Lower leg skin (tissue), 3 donors: Measurements from ENCODE around the gene NOL3.

Source experiments
- CTCF ChIP-seq, 3 donors: fragments of 450-650 bp; IDR thresholded peaks; one replicate each; pipeline ENCODE4 v1.5.1; 2016; ENCODE audit warnings: antibody characterized with exemption in 3 of 3, mild to moderate bottlenecking in 3 of 3, moderate library complexity in 2 of 3
- POLR2A ChIP-seq, 2 donors: fragments of 450-650 bp; IDR thresholded peaks; one replicate each; pipeline ENCODE4 v1.6.1; 2016 to 2017; ENCODE audit warnings: antibody characterized with exemption in 2 of 2, mild to moderate bottlenecking in 1 of 2, moderate library complexity in 1 of 2

DNA sequence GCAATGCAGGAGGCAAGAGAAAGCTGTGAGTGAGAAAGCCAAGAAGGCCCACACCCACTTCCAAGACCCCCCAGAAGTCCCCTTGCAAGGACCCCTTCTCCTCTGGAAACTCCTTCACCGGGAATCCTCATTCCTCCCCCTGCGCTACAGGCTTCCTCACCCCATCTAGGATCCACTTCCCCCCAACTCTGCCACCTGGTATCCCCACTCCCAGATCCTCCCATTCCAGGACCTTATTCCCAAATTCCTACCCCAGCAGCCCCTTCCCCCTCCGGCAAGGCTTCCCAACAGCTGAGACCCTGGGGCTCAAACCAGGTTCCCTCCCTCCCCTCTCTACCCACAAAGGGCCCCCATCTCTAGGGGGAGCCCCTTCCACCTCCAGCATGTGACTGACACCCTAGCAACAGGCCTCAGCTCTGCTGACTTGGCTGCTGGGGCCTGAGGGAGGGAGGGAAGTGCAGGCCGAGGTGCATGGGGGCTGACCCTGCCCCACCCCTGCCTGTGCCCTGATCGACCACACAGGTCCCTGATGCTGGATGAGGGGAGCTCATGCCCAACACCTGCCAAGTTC, 3.7 kb upstream of the NOL3 start:
- TF ChIP-seq POLR2A (IDR thresholded peaks at IDR 0.05) (no peak), CTCF (IDR thresholded peaks at IDR 0.05) (no peak)
